Endodermal cell (in vitro differentiated cells): ENCODE data around the gene RBBP7. TPM values are rescaled to one million over a fixed set of nuclear protein-coding genes. Genes with fewer than 3 reads are reported as not detected.

Experiments
- DNase-seq: peaks from one replicate; pipeline ENCODE4 v3.0.0-alpha.2; 2017
- H3K27ac ChIP-seq: 2 replicates; pipeline ENCODE4 v1.5.1; 2013; ENCODE audit warnings: mild to moderate bottlenecking, low read depth, low read length, moderate library complexity
- H3K27me3 ChIP-seq: 2 replicates; pipeline ENCODE4 v1.6.1; 2013; ENCODE audit warnings: mild to moderate bottlenecking, low read length, moderate library complexity; ENCODE audit not compliant: insufficient read depth, control insufficient read depth, poor library complexity, severe bottlenecking
- H3K36me3 ChIP-seq: 2 replicates; pipeline ENCODE4 v1.7.0; 2013; ENCODE audit warnings: mild to moderate bottlenecking, low read length, moderate library complexity; ENCODE audit not compliant: control insufficient read depth, insufficient read depth
- H3K4me1 ChIP-seq: one replicate; pipeline ENCODE4 v1.7.0; 2013; ENCODE audit warnings: low read length; ENCODE audit not compliant: control insufficient read depth, insufficient read depth
- H3K4me3 ChIP-seq: 2 replicates; pipeline ENCODE4 v1.5.1; 2013; ENCODE audit warnings: mild to moderate bottlenecking, low read length, moderate library complexity
- H3K9ac ChIP-seq: 2 replicates; pipeline ENCODE4 v1.6.1; 2013; ENCODE audit warnings: mild to moderate bottlenecking, low read length, moderate library complexity; ENCODE audit not compliant: poor library complexity, severe bottlenecking; ENCODE audit errors: extremely low read depth
- H3K9me3 ChIP-seq: 2 replicates; pipeline ENCODE4 v1.6.1; 2013; ENCODE audit warnings: mild to moderate bottlenecking, low read length, moderate library complexity; ENCODE audit not compliant: control insufficient read depth
- H3K27ac Mint-ChIP-seq: 2 replicates; pipeline ENCODE4 v1.8.0; 2020; ENCODE audit warnings: mixed read lengths
- H3K27me3 Mint-ChIP-seq: 2 replicates; pipeline ENCODE4 v1.8.0; 2021; ENCODE audit warnings: mild to moderate bottlenecking, mixed read lengths; ENCODE audit not compliant: insufficient read depth
- H3K36me3 Mint-ChIP-seq: 2 replicates; pipeline ENCODE4 v1.8.0; 2020; ENCODE audit warnings: low read depth, mixed read lengths
- H3K4me1 Mint-ChIP-seq: 2 replicates; pipeline ENCODE4 v1.8.0; 2020; ENCODE audit warnings: mixed read lengths
- H3K4me3 Mint-ChIP-seq: 2 replicates; pipeline ENCODE4 v1.8.0; 2020; ENCODE audit warnings: mild to moderate bottlenecking, moderate library complexity, mixed read lengths
- H3K9me3 Mint-ChIP-seq: 2 replicates; pipeline ENCODE4 v1.8.0; 2020; ENCODE audit warnings: mild to moderate bottlenecking, mixed read lengths
- WGBS, 2 experiments: methylation state at CpG; one replicate each; pipeline versions ENCODE4 v1.1.5 to v1.1.7; 2013; ENCODE audit warnings: missing lambda C conversion rate in 2 of 2, mixed read lengths in 1 of 2; ENCODE audit not compliant: insufficient coverage in 1 of 2, insufficient read length in 1 of 2; 5-methylcytosine and 5-hydroxymethylcytosine counted together
- total RNA-seq, 2 donors: library from RNA; stranded (reverse); fragmentation: NEBNext Ultra II Directional in 1 of 2; extraction: Animal tissue kit (Norgen Biotek cat#: 25700) in 1 of 2; gene quantifications; 2 replicates in 1 of 2; 3 replicates in 1 of 2; pipeline ENCODE4 v1.2.1, GENCODE V29; 2021
- TF ChIP-seq, protein P1 (sequence below): fragments of 200-600 bp; sonication (generic); conservative IDR thresholded peaks from 2 replicates; pipeline ENCODE4 v1.5.0; 2021; ENCODE audit warnings: antibody characterized with exemption, mild to moderate bottlenecking

Gene RBBP7
- total RNA-seq, 2 donors from 2014 or later, result 135 to 239 TPM

GRCh38 chrX:16819634-16820033, 50.5 kb downstream of the RBBP7 start:
- no peak for DNase-seq
- no peak overlapping the region for H3K9ac ChIP-seq
- Mint-ChIP-seq H3K9me3 (no peaks in the 10 kb centered on the region), H3K36me3 (peaks cover 54% of the 10 kb centered on the region), H3K4me3 (no peak overlapping the region), H3K27me3 (no peaks in the 10 kb centered on the region), H3K27ac (peak overlapping the region; percentile 30), H3K4me1 (no peaks in the 10 kb centered on the region)
- H3K4me3 ChIP-seq, result no peak overlapping the region
- peaks cover 27% of the 10 kb centered on the region for H3K36me3 ChIP-seq
- H3K4me1 ChIP-seq, result no peaks in the 10 kb centered on the region
- no peaks in the 10 kb centered on the region for H3K9me3 ChIP-seq
- no peaks in the 10 kb centered on the region for H3K27me3 ChIP-seq
- TF ChIP-seq, protein P1, sequence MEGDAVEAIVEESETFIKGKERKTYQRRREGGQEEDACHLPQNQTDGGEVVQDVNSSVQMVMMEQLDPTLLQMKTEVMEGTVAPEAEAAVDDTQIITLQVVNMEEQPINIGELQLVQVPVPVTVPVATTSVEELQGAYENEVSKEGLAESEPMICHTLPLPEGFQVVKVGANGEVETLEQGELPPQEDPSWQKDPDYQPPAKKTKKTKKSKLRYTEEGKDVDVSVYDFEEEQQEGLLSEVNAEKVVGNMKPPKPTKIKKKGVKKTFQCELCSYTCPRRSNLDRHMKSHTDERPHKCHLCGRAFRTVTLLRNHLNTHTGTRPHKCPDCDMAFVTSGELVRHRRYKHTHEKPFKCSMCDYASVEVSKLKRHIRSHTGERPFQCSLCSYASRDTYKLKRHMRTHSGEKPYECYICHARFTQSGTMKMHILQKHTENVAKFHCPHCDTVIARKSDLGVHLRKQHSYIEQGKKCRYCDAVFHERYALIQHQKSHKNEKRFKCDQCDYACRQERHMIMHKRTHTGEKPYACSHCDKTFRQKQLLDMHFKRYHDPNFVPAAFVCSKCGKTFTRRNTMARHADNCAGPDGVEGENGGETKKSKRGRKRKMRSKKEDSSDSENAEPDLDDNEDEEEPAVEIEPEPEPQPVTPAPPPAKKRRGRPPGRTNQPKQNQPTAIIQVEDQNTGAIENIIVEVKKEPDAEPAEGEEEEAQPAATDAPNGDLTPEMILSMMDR, result no peak
- 98 to 100% methylated on average over 1 to 3 of the region's 5 CpGs for whole genome bisulfite sequencing, 2 experiments
- H3K27ac ChIP-seq, result no peak overlapping the region

GRCh38 chrX:16814597-16814996, 55.6 kb downstream of the RBBP7 start:
- H3K36me3 ChIP-seq, result peaks cover 14% of the 10 kb centered on the region
- DNase-seq, result no peak
- no peak overlapping the region for H3K27ac ChIP-seq
- no peak overlapping the region for H3K4me3 Mint-ChIP-seq
- H3K36me3 Mint-ChIP-seq, result peaks cover 28% of the 10 kb centered on the region
- no peaks in the 10 kb centered on the region for H3K9me3 Mint-ChIP-seq
- no peaks in the 10 kb centered on the region for H3K27me3 ChIP-seq
- no peaks in the 10 kb centered on the region for H3K4me1 Mint-ChIP-seq
- no peak overlapping the region for H3K9ac ChIP-seq
- H3K4me1 ChIP-seq, result no peaks in the 10 kb centered on the region
- no peaks in the 10 kb centered on the region for H3K27me3 Mint-ChIP-seq
- no peak overlapping the region for H3K27ac Mint-ChIP-seq
- TF ChIP-seq, protein P1, result no peak
- WGBS, 2 experiments, result no CpG with 5 or more reads among the region's 1 CpG
- H3K9me3 ChIP-seq, result no peaks in the 10 kb centered on the region
- no peak overlapping the region for H3K4me3 ChIP-seq

GRCh38 chrX:16807976-16808542, 62.1 kb downstream of the RBBP7 start:
- no peaks in the 10 kb centered on the region for H3K36me3 ChIP-seq
- no peak for DNase-seq
- Mint-ChIP-seq H3K27ac (no peak overlapping the region), H3K4me3 (no peak overlapping the region), H3K9me3 (no peaks in the 10 kb centered on the region), H3K27me3 (no peaks in the 10 kb centered on the region), H3K36me3 (peaks cover 18% of the 10 kb centered on the region), H3K4me1 (peaks cover 20% of the 10 kb centered on the region)
- no peaks in the 10 kb centered on the region for H3K9me3 ChIP-seq
- H3K4me3 ChIP-seq, result no peak overlapping the region
- WGBS, 2 experiments, result 89 to 93% methylated on average over 3 to 4 of the region's 4 CpGs
- TF ChIP-seq, protein P1, result no peak
- no peak overlapping the region for H3K9ac ChIP-seq
- H3K27me3 ChIP-seq, result no peaks in the 10 kb centered on the region
- H3K4me1 ChIP-seq, result no peaks in the 10 kb centered on the region
- H3K27ac ChIP-seq, result no peak overlapping the region
